H9 (cell line): ENCODE data around the gene OR10AG1. TPM values are rescaled to one million over a fixed set of nuclear protein-coding genes. Genes with fewer than 3 reads are reported as not detected.

ENCODE experiments used
- DNase-seq: peaks from one replicate; pipeline ENCODE4 v3.0.0-alpha.2; 2017
- H2AFZ ChIP-seq: one replicate; pipeline ENCODE4 v1.6.1; 2013; ENCODE audit warnings: mild to moderate bottlenecking, low read length, control low read depth, moderate library complexity
- H2AK5ac ChIP-seq: 2 replicates; pipeline ENCODE4 v1.6.1; 2013; ENCODE audit warnings: low read length, control low read depth, mixed read lengths; ENCODE audit not compliant: insufficient read length
- H2BK120ac ChIP-seq: one replicate; pipeline ENCODE4 v1.6.1; 2013; ENCODE audit warnings: low read depth, mild to moderate bottlenecking, low read length, control low read depth, inconsistent platforms; ENCODE audit not compliant: poor library complexity, severe bottlenecking
- H2BK12ac ChIP-seq: 2 replicates; pipeline ENCODE4 v1.6.1; 2013; ENCODE audit warnings: low read length, control low read depth, mixed read lengths, low read depth; ENCODE audit not compliant: insufficient read length
- H2BK15ac ChIP-seq: 2 replicates; pipeline ENCODE4 v1.6.1; 2013; ENCODE audit warnings: low read depth, low read length, control low read depth
- H2BK20ac ChIP-seq: one replicate; pipeline ENCODE4 v1.6.1; 2013; ENCODE audit warnings: low read depth, mild to moderate bottlenecking, low read length, control low read depth, inconsistent platforms; ENCODE audit not compliant: poor library complexity, severe bottlenecking
- H2BK5ac ChIP-seq: 2 replicates; pipeline ENCODE4 v1.6.1; 2013; ENCODE audit warnings: low read length, control low read depth, mixed read lengths; ENCODE audit not compliant: insufficient read length
- H3K14ac ChIP-seq: 2 replicates; pipeline ENCODE4 v1.6.1; 2013; ENCODE audit warnings: low read length, control low read depth; ENCODE audit not compliant: insufficient read depth
- H3K18ac ChIP-seq: 2 replicates; pipeline ENCODE4 v1.6.1; 2013; ENCODE audit warnings: low read depth, mild to moderate bottlenecking, mixed read lengths, low read length, control low read depth; ENCODE audit not compliant: insufficient read length
- H3K23ac ChIP-seq: 2 replicates; pipeline ENCODE4 v1.6.1; 2013; ENCODE audit warnings: low read length, control low read depth, mixed read lengths, low read depth; ENCODE audit not compliant: insufficient read length
- H3K23me2 ChIP-seq: 2 replicates; pipeline ENCODE4 v1.6.1; 2013; ENCODE audit warnings: low read depth, mild to moderate bottlenecking, mixed read lengths, low read length, control low read depth; ENCODE audit not compliant: insufficient read length, poor library complexity, severe bottlenecking
- H3K27ac ChIP-seq: 2 replicates; pipeline ENCODE4 v1.5.1; 2013; ENCODE audit warnings: low read length, control low read depth, mixed read lengths, low read depth; ENCODE audit not compliant: insufficient read length
- H3K27me3 ChIP-seq: 2 replicates; pipeline ENCODE4 v1.6.1; 2013; ENCODE audit warnings: low read length, control low read depth, inconsistent platforms; ENCODE audit not compliant: insufficient read depth
- H3K4ac ChIP-seq: 2 replicates; pipeline ENCODE4 v1.6.1; 2013; ENCODE audit warnings: low read depth, mild to moderate bottlenecking, control low read depth, inconsistent platforms, low read length, moderate library complexity
- H3K4me1 ChIP-seq: 2 replicates; pipeline ENCODE4 v1.6.1; 2013; ENCODE audit warnings: low read length, control low read depth, inconsistent platforms; ENCODE audit not compliant: insufficient read depth
- H3K4me2 ChIP-seq: 2 replicates; pipeline ENCODE4 v1.6.1; 2013; ENCODE audit warnings: low read length, control low read depth, mixed read lengths; ENCODE audit not compliant: insufficient read length, insufficient read depth
- H3K56ac ChIP-seq: 2 replicates; pipeline ENCODE4 v1.6.1; 2013; ENCODE audit warnings: low read depth, mild to moderate bottlenecking, mixed read lengths, low read length, control low read depth; ENCODE audit not compliant: insufficient read length
- H3K79me1 ChIP-seq: 2 replicates; pipeline ENCODE4 v1.6.1; 2013; ENCODE audit warnings: low read depth, mild to moderate bottlenecking, moderate library complexity, low read length, control low read depth, inconsistent platforms; ENCODE audit not compliant: insufficient read depth, poor library complexity, severe bottlenecking
- H3K79me2 ChIP-seq: 2 replicates; pipeline ENCODE4 v1.6.1; 2013; ENCODE audit warnings: low read length, control low read depth, inconsistent platforms; ENCODE audit not compliant: insufficient read depth
- H3K9ac ChIP-seq: 2 replicates; pipeline ENCODE4 v1.6.1; 2013; ENCODE audit warnings: low read length, control low read depth, mixed read lengths; ENCODE audit not compliant: insufficient read length; ENCODE audit errors: extremely low read depth
- H3K9me3 ChIP-seq: one replicate; pipeline ENCODE4 v1.6.1; 2013; ENCODE audit warnings: low read depth, low read length, inconsistent platforms; ENCODE audit not compliant: control insufficient read depth
- H3T11ph ChIP-seq: one replicate; pipeline ENCODE4 v1.6.1; 2013; ENCODE audit warnings: mild to moderate bottlenecking, low read length, control low read depth, inconsistent platforms
- H4K20me1 ChIP-seq: one replicate; pipeline ENCODE4 v1.6.1; 2013; ENCODE audit not compliant: control insufficient read depth, insufficient read length, insufficient read depth
- H4K5ac ChIP-seq: 2 replicates; pipeline ENCODE4 v1.6.1; 2013; ENCODE audit warnings: low read depth, mild to moderate bottlenecking, mixed read lengths, low read length, control low read depth; ENCODE audit not compliant: insufficient read length
- H4K8ac ChIP-seq: replicated peaks from 2 replicates; pipeline ENCODE4 v1.6.1; 2013; ENCODE audit warnings: low read length, control low read depth, mixed read lengths, low read depth; ENCODE audit not compliant: insufficient read length
- H4K91ac ChIP-seq: 2 replicates; pipeline ENCODE4 v1.6.1; 2013; ENCODE audit warnings: low read depth, mild to moderate bottlenecking, moderate library complexity, mixed read lengths, low read length, control low read depth; ENCODE audit not compliant: insufficient read length
- H3K27ac Mint-ChIP-seq, 3 experiments: 2 replicates in 2 of 3; 3 replicates in 1 of 3; pipeline ENCODE4 v1.8.0; 2020 to 2021; ENCODE audit warnings: mixed read lengths in 3 of 3, mild to moderate bottlenecking in 1 of 3, moderate library complexity in 1 of 3
- H3K27me3 Mint-ChIP-seq: 2 replicates; pipeline ENCODE4 v1.8.0; 2021; ENCODE audit warnings: low read depth, mild to moderate bottlenecking, moderate library complexity, mixed read lengths
- H3K36me3 Mint-ChIP-seq, 3 experiments: 2 replicates in 2 of 3; 3 replicates in 1 of 3; pipeline ENCODE4 v1.8.0; 2020 to 2021; ENCODE audit warnings: low read depth in 3 of 3, mixed read lengths in 3 of 3; ENCODE audit not compliant: insufficient read depth in 1 of 3
- H3K4me1 Mint-ChIP-seq, 2 experiments: 2 replicates each; pipeline ENCODE4 v1.8.0; 2020; ENCODE audit warnings: mixed read lengths in 2 of 2
- H3K4me3 Mint-ChIP-seq, 2 experiments: 2 replicates in 1 of 2; 3 replicates in 1 of 2; pipeline ENCODE4 v1.8.0; 2020 to 2021; ENCODE audit warnings: mild to moderate bottlenecking in 2 of 2, mixed read lengths in 2 of 2, moderate library complexity in 1 of 2
- H3K9me3 Mint-ChIP-seq, 2 experiments: 2 replicates in 1 of 2; 3 replicates in 1 of 2; pipeline ENCODE4 v1.8.0; 2020; ENCODE audit warnings: mild to moderate bottlenecking in 2 of 2, mixed read lengths in 2 of 2, moderate library complexity in 1 of 2
- CTCF ChIP-seq: fragments of 200-600 bp; sonication (generic); conservative IDR thresholded peaks from 3 replicates; pipeline ENCODE4 v1.8.0; 2021; ENCODE audit warnings: antibody characterized with exemption, mild to moderate bottlenecking
- WGBS: extraction: QIAGEN DNeasy Blood & Tissue Kit; methylation state at CpG from one replicate; pipeline ENCODE4 v1.1.7; 2013; ENCODE audit warnings: missing lambda C conversion rate, low lambda C conversion rate, mixed read lengths; ENCODE audit not compliant: insufficient read length; ENCODE audit errors: extremely low coverage; 5-methylcytosine and 5-hydroxymethylcytosine counted together
- total RNA-seq: library from RNA; stranded (reverse); gene quantifications from 2 replicates; pipeline ENCODE4 v1.2.1, GENCODE V29; 2021

Gene OR10AG1
- total RNA-seq, 1 experiment from 2014 or later: not detected

- Histone ChIP-seq H4K5ac (no peak overlapping the region), H3K23me2 (no peaks in the 10 kb centered on the region), H2BK12ac (no peak overlapping the region), H4K8ac (no peak overlapping the region), H3K4ac (no peak overlapping the region), H3K9ac (no peak overlapping the region), H3K27me3 (no peaks in the 10 kb centered on the region), H3T11ph (no peak overlapping the region), H3K27ac (no peak overlapping the region), H3K4me1 (no peaks in the 10 kb centered on the region; the same call in 1 of the 2 replicates), H2BK15ac (no peak overlapping the region), H3K4me2 (no peak overlapping the region), H3K79me2 (no peaks in the 10 kb centered on the region), H3K9me3 (no peaks in the 10 kb centered on the region), H3K23ac (no peak overlapping the region), H2AK5ac (no peak overlapping the region), H2BK20ac (no peak overlapping the region), H3K79me1 (no peaks in the 10 kb centered on the region), H4K20me1 (no peaks in the 10 kb centered on the region), H2BK120ac (no peak overlapping the region), H4K91ac (no peak overlapping the region), H2BK5ac (no peak overlapping the region), H3K56ac (no peak overlapping the region), H3K14ac (no peak overlapping the region), H2AFZ (no peak overlapping the region), H3K18ac (no peak overlapping the region)
- TF ChIP-seq CTCF: no peak
- H3K27me3 Mint-ChIP-seq: no peaks in the 10 kb centered on the region
- no peak overlapping the region for H3K4me3 Mint-ChIP-seq
- no peak for DNase-seq
- no CpG with 5 or more reads among the region's 2 CpGs for WGBS
- no peak overlapping the region for H3K27ac Mint-ChIP-seq
- peaks cover 0 to 9% of the 10 kb centered on the region in 2 experiments; a peak in 3 of 5 replicates for H3K9me3 Mint-ChIP-seq
- no peaks in the 10 kb centered on the region; a peak in 1 of 7 replicates for H3K36me3 Mint-ChIP-seq
- no peaks in the 10 kb centered on the region; a peak in 1 of 4 replicates for H3K4me1 Mint-ChIP-seq
Measured at GRCh38 chr11:55966391-55966790, 3.4 kb downstream of the OR10AG1 start.
